GM18511 (cell line): ENCODE measurements around the gene VOPP1.
A peak's percentile ranks its signal among the peaks of the same experiment; 100 is the strongest.

Experiments used
- ATAC-seq: cut with Tn5 transposase; IDR thresholded peaks from one replicate; pipeline ENCODE4 v1.9.1; 2021; ENCODE audit warnings: mild to moderate bottlenecking, moderate library complexity; ENCODE audit not compliant: unreplicated experiment

VOPP1 gene

DNA sequence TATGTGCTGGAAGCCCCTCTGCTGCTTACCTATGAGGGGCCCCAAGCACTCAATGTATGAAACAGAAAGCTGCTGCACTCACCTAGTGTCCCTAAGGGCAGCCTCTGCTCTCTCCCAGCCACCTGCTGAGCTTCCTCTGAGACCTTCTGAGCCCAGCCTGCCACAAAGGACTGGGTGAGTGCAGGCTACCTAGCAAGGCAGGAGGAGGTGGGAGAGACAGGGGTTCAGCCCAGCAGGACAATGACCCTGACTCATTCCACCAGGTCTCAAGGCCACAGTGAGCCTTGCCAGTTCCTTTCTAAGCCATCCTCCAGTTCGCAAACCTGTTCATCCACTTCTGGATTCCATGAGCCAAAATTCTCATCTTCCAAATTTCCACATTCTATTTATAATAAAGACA, 16.3 kb downstream of the VOPP1 start:
- ATAC-seq: no peak

DNA sequence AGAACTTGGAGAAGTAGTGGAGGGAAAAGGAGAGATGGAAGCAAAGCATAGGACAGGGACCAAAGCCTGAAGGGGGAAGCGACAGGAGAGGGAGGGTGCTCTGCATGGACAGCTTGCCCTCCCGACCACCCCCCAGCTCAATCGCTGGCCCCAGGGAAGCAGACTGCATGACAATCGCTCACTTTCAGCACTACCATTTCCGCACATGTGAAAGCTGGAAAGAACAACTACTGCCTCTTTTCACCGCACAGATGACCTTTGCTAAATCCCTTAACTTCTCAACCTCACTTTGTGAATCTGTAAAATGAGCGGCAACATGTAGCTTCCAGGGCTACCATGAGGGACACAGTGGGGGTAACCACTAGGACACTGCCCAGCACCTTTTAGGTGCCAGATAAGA, 17.1 kb downstream of the VOPP1 start:
- no peak for ATAC-seq

DNA sequence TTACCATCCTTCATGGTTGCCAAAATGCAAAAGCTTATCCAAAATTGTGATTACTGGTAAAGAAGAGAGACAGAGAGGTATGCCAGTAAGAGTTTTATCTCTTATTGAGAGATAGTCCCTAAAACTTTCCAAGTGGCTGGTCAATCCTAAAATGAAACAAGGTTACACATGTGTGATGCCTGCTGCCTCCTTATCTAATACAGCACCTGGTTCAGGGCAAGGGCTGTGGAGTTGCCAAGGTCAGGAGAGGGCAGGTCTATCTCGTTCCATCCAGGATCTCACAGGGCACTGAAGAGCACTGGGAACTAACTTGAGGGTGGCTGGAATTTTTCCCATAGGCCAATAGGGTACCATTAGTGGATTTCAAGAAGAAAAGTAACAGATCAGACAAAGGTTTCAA, 18.3 kb downstream of the VOPP1 start:
- no peak for ATAC-seq

DNA sequence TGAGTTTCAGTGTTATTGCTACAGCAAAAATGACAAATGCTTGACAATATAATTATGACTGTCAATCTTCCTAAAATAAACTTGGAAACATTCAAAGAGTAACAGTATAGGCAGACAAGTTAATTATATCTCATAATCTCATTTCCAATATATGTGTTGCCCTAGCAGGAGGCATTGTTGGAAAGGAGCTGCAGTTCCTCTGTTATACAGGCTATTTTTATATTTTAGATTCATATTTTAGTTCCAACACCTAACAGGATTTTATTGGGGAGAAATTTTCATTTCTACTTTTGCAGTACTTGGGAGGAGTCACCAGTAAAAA, 19.3 kb downstream of the VOPP1 start:
- ATAC-seq: no peak

DNA sequence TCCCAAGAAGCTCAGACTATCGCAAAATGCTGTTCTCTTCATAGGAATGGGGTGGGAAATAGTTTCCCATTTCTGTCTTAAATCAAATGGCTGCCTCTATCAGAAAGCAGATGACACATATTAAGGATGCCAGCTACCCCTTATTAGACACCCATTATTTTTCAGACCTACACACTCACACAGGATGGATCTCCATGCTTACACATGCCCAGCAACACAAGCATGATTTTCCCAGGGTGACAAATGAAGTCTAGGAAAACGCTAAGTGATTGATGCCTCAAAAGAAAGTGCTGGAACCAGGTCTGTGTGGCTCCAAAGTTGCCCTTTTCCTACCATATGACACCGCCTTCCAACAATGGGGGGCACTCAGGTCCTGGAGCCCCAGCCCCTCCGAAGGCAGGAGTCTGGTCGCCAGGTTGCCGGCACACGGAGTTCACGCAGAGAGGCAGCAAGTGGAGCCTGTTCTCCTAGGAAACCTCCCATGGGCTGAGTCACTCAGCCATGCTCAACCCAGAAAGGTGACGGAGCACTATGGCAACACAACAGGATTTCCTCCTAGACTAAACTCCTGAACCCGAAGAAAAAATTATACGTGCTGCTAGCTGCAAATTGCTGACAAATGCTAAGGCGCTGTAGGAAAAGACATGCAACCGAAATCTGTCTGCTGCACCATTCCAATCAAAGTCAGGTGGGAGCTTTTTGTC, 19.8 kb downstream of the VOPP1 start:
- ATAC-seq: no peak

DNA sequence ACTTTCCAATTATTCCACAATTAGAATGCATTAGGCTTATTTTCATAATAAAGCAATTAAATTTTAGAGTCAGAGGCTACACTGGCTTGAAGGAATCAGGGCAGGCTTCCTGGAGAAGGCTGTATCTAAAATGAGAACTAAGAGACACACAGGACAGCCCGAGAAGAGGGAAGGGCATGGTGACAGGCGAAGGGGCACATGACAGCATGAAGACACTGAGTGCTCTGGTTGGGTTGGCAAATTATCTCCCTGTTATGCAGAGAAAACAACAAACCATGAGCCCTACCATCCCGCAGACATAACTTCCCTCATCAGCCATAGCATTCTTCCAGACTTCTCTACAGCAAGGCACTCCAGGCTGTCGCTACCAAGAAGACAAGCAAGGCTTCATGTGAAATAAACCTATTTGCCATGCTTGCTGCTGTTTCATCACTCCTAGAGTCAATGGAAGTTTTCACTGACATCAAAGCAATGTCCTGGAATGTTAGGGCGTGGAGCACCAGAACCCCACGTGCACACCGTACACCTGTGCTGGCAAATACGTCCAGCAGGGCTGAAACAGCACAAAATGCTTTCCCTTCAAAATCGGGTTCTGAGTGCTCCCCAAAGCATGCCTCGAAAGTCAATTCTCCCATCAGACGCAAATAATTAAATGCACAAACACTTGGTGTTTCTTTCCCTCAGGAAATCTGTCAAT, 21.3 kb downstream of the VOPP1 start:
- no peak for ATAC-seq

DNA sequence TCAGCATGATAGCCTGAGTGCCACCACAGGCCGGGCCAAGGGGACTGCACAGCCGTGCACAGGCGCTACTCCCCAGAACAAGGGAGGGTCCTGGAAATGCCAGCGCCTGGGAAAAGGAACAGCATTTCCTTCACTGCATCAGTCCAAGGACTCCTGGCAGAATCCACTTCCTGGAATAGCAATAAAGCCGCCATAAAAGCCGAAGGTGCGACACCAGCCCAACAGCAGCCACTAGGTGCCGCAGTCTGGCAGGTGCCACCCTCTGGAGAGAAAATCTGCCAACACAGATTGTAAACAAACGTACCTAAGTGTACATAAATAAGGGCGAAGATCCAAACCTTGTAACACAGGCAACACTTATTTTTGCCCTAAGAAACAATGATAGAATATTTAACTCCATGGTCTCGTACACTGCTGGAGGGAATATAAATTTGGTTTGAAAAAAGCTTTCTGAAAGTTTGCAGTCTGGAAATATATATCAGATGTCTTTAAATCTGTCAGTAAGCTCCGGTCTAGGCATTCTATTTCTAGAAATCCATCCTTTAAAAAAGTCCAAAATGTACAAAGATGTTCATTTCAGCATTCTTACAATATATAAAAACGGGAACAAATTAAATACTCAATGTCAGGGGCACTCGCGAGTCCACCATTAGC, 22.2 kb downstream of the VOPP1 start:
- no peak for ATAC-seq

DNA sequence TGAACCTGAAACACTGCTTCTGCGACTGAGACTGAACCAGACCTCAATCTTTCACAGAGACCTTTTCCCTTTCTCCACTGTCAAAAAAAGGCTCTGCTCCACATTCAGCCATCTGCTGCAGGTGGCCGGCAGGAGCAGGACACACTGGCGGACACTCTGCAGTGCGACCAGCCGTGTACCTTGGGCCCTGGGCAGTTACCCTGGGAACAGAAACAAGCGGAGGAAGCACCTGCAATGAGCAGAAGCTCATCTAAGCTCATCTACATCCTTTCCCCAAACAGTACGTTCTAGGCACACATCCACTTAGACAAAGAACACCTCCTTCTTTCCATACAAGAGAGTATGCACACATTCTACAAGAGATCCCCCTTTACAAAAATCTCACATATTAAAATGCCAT, 22.8 kb downstream of the VOPP1 start:
- peak; percentile 35 for ATAC-seq

DNA sequence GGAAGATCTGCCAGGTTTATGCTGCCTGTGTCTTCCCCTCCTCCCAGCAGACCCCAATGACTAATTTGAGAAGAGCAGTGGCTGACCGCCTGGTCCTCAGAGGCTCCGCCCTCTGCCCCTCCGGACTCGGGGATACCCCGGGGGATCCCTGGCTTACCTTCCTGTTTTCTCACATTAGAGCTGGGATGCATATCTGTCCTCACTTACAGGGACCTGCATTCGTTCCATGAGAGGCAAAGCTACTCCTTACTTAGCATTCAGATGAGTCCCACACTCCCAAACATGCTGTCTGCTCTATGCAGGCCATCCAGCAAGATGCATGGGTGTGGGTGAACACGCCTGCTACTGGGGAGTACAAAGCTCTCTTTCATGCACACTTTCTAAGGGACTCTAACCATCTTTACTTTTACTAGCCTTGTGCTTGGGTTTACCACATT, 24.0 kb downstream of the VOPP1 start:
- ATAC-seq: peak; percentile 54

DNA sequence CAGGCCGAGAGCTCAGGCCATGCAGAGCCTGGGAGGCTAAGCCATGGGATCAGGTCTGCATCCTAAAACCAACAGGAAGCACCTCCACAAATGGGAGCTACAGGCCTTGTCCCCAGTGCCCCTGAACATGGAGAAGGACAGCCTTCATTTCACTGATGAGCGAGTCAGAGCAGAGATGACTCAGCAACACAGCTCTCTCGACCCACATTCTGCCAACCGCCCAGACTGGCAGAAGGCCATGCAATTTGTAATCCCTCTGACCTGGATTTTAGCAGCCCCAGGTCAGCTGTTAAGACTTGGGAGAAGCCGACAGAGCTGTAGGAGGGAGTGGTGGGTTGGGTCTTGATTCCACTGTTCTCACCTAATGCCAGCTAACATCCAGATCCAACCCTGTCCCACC, 25.5 kb downstream of the VOPP1 start:
- peak; percentile 50 for ATAC-seq

DNA sequence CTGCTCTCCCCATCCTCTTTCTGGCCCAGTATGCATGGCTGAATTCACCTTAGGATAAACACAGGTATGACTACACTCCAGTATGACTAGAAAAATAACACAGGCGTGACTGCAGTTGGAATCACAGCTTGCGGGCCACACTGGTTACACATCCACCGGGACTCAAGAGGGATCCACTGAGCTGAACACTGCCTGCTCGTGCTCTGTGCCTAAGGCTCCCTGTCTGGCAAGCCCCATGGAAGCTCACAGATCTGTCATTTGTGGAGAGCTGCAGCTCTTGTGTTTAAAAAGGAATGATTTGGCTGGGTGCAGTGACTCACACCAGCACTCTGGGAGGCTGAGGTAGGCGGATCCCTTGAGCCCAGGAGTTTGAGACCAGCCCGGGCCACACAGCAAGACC, 26.8 kb downstream of the VOPP1 start:
- ATAC-seq: no peak

DNA sequence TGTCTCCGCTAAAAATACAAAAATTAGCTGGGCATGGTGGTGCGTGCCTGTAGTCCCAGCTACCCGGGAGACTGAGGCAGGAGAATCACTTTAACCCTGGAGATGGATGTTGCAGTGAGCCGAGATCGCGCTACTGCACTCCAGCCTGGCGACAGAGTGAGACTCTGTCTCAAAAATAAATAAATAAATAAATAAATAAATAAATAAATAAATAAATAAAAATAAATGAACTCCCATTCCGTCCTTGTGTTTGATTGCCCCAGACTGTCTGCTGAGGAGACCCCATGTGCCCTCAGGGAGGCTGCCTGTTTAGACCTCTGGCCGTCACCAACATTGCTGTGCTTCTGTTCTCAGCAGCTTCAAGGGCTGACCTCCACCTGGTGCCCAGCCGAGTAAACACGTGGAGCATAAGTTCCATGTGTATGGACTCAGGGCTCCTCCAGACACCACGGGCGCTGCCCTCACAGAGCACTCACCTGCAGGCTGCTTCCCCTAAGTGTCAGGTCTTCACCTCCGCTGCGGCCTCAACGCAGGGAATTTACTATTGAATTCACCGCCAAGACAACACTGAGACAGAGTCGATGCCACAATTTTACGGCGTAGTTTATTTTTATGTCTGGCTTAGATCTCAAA, 32.0 kb downstream of the VOPP1 start:
- ATAC-seq: no peak

DNA sequence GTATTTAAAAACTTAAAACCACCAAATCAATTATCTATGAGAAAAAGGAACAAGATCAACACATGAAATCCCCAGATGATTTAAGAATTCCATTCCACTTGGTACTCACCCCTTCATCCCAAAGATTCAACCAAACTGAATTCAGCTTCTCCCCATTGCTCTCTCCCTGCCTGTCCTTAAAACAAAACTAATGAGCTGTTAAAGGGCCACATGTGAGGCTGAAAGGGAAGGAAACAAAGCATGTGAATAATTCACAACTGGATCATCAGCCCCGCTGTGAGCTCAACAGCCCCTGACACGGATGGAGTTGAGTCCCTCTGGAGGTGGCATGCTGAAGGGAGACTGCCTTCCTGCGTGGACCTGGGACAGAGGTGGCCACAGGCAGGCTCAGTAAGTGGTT, 32.9 kb downstream of the VOPP1 start:
- ATAC-seq: no peak

DNA sequence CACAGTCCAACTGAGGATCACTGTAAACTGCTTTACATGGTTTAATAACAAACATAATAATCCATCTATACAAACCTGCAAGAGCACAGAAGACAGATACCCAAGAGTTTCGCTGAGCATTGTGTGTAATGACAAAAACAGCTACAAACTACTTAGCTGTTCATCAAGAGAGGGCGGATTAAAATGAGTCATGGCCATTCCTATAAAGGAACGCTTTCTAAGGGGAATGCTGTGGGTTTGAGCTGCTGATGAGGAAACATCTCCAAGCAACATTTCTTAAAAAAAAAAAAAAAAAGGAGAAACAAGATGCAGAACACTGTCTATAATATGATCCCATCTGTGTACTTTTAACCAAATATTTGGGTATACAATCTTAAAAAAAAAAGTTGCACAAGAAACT, 33.8 kb downstream of the VOPP1 start:
- ATAC-seq: no peak

DNA sequence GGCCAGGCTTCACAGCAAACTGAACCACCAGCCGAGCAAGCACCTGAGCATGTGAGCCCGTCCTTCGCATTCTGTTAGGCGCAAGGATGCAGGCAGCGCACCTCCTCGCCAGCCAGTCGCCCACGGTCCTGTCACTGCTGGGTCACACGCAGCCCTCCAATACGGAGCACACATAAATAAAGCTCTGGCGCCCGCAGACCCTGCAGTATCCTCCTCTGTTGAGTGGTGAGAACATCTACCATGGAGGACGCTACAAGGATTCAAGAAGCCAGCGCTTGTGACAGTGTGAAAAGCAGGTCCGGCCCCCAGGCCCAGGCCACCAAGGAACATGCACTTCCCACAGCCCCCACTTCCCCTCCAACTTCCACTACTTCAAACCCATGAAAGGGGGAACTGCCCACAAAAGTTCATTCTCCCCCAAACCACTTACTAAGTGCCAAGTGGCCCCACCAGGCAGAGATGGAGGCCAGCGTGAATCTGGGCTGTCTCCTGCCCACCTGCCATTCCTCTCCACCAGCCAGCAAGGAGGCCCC, 34.8 kb downstream of the VOPP1 start:
- no peak for ATAC-seq

DNA sequence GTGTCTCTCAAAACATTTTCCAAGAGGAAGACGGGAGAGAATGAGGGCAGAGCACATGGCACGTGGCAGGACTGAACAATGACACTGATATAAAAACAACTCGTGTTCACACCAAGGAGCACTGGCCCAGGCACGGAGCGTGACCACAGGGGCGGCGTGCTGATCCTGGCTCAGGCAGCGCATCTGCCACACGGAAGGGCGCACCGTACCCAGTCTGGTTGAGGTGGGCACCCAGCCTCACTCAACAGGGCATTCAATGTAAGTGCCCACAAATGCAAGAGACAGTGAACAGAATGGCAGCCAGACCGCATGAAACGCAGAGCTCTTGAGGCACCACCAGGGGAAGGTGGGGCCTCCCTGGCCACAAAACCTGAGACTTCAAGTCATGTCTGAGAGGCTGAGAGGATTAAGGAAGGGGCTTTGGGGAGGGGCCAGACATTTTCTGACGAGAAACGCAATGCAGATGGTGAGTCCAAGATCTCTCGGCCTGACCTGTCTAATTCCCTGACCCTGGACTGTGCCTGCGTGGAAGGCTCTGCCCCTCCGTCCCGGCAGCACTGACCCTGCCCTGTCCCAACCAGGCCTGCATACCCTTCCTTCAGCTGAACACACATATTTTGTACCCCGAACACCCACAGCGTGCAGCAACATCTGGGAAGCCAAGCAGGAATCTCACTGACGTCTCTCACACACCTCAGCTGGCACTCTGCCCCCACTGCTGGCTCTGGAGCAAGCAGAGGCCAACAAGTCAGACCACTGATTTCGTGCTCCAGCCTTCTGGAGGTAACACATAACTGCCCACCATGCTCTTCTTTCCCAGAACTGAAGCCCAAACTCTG, 35.5 kb downstream of the VOPP1 start:
- no peak for ATAC-seq

DNA sequence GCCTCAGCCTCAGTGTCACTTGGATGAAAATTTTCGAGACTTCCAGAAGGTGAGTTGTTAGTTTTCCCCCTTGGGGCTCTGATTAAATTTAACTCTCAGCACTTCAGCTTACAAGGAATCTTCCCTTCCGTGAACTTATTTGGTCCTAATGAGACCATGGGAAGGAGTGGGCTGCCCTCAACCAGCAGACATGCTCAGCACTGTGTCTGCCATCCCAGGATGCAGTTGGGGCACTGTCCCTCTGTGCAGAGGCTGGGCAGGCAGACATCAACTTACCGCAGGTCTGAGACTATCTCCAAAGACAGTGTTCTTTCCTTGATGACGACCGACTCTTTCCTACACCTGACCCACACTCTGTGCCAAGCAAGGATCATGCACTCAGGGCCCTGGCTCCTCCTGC, 36.7 kb downstream of the VOPP1 start:
- no peak for ATAC-seq

DNA sequence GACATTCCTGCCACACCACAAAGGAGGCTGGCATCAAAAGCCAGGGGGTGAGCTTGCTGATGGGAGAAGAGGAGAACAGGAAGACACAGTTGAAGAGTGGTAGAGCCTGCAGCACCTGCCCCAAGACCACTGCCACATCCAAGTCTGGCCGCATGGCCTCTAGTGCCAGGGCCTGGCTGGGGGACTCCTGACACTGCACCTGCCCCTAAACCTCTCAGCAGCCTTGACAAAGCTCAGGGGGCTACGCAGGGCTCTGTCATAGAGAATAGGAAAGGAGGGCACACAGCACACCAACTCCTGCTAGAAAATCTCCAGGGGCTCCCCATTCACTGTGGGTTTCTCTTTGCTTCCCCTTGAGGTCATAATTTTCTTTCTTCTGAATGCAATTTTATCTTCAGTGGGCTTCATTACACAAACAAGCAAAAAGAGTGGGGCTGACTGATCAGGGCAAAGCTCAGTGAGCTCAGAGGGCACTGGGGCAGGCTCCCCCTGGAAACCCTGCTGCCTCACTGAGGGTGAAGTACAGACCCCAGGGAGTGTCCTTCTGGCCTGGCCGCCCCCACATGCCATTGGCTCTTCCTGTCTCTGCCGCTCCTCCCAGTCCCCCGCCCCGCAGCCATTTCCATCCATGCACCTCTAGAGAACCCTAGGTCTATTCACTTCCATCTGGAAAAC, 37.2 kb downstream of the VOPP1 start:
- peak; percentile 4 for ATAC-seq

DNA sequence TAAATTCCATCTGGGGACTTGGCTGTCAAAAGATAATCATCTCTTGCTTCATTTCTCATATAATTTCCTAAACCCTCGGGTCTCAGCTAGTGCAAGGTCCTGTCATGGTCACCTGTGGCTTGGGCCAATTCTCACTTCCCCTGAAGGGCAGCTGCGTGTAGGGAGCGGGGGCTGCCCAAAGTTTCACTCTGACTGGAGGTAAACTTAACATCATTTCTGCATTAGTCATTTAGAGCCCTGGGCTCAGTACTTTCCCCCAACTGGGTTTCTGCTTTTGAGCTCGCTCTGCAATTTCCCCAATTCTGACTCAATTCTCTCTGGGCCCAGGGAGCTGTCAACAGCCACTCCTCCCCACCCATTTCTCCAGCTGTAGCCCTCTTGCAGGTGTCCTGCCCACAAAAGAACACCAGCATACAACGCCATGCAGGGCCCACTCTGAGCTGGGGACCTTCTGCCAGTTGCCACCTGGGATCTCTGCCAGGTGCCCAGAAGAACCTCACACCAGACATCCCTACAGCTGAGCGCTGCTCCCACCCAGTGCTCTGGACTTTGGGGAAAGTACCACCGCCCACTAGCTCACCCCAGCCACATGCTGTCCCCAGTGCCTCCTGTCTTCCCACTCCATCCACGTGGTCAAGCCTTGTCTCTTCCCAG, 37.9 kb downstream of the VOPP1 start:
- ATAC-seq: peak; percentile 66

DNA sequence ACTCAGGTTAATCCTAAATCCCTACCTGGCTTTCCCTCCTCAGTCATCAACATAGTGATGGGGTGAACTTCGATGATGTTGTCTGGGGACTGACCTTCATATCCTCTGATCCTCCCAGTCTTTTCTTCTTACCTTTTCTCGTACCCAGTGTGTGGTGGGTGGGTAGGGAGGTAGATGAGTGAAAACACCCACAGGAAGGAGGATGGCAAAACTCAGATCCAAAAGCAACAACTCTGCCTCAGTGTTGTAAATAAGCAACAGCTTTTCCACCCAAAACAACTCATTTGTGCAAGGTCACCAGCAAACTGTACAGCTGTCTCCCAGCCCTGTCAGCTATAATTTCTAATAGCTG, 38.6 kb downstream of the VOPP1 start:
- ATAC-seq: no peak
